Osteocyte (in vitro differentiated cells): ENCODE data around the gene MCTP2. TPM values are rescaled to one million over a fixed set of nuclear protein-coding genes. Genes with fewer than 3 reads are reported as not detected.

Experiments used
- DNase-seq: peaks from one replicate; pipeline ENCODE4 v3.0.0; 2021; ENCODE audit warnings: mixed read lengths; ENCODE audit not compliant: unreplicated experiment; ENCODE audit errors: extremely low spot score
- H3K27ac Mint-ChIP-seq: one replicate; pipeline ENCODE4 v1.8.0; 2021; ENCODE audit warnings: mild to moderate bottlenecking, mixed read lengths; ENCODE audit not compliant: unreplicated experiment
- H3K27me3 Mint-ChIP-seq: one replicate; pipeline ENCODE4 v1.8.0; 2021; ENCODE audit warnings: mixed read lengths; ENCODE audit not compliant: unreplicated experiment
- H3K36me3 Mint-ChIP-seq: one replicate; pipeline ENCODE4 v1.8.0; 2021; ENCODE audit warnings: mixed read lengths; ENCODE audit not compliant: unreplicated experiment
- H3K4me1 Mint-ChIP-seq: one replicate; pipeline ENCODE4 v1.8.0; 2021; ENCODE audit warnings: mixed read lengths; ENCODE audit not compliant: unreplicated experiment
- H3K4me3 Mint-ChIP-seq: one replicate; pipeline ENCODE4 v1.8.0; 2021; ENCODE audit warnings: mild to moderate bottlenecking, moderate library complexity, mixed read lengths; ENCODE audit not compliant: unreplicated experiment
- H3K9me3 Mint-ChIP-seq: one replicate; pipeline ENCODE4 v1.8.0; 2021; ENCODE audit warnings: mixed read lengths; ENCODE audit not compliant: unreplicated experiment
- CTCF ChIP-seq: fragments of 200-600 bp; sonication (generic); IDR thresholded peaks from 2 replicates; pipeline ENCODE4 v1.5.0; 2021; ENCODE audit warnings: antibody characterized with exemption, mild to moderate bottlenecking, moderate library complexity
- total RNA-seq: library from RNA; stranded (reverse); gene quantifications from 2 replicates; pipeline ENCODE4 v1.2.1, GENCODE V29; 2021

MCTP2 gene
- total RNA-seq, 1 donor from 2014 or later: 0.32 TPM

- Mint-ChIP-seq H3K4me3 (no peak overlapping the region), H3K36me3 (no peaks in the 10 kb centered on the region), H3K4me1 (peaks cover 2% of the 10 kb centered on the region), H3K9me3 (no peaks in the 10 kb centered on the region), H3K27me3 (no peaks in the 10 kb centered on the region), H3K27ac (no peak overlapping the region)
- DNase-seq: no peak
- TF ChIP-seq CTCF: peak; percentile 68
Observed at GRCh38 chr15:94327356-94327936, 96.1 kb downstream of the MCTP2 start.

- Mint-ChIP-seq H3K27ac (no peak overlapping the region), H3K4me1 (no peaks in the 10 kb centered on the region), H3K27me3 (no peaks in the 10 kb centered on the region), H3K9me3 (no peaks in the 10 kb centered on the region), H3K36me3 (no peaks in the 10 kb centered on the region), H3K4me3 (no peak overlapping the region)
- DNase-seq: no peak
- no peak for TF ChIP-seq CTCF
Observed at GRCh38 chr15:94331731-94332130, 100.4 kb downstream of the MCTP2 start.

- TF ChIP-seq CTCF: no peak
- H3K4me3 Mint-ChIP-seq: no peak overlapping the region
- no peak overlapping the region for H3K27ac Mint-ChIP-seq
- H3K4me1 Mint-ChIP-seq: no peaks in the 10 kb centered on the region
- H3K27me3 Mint-ChIP-seq: no peaks in the 10 kb centered on the region
- no peak for DNase-seq
- no peaks in the 10 kb centered on the region for H3K9me3 Mint-ChIP-seq
- no peaks in the 10 kb centered on the region for H3K36me3 Mint-ChIP-seq
Observed at GRCh38 chr15:94335616-94336015, 104.3 kb downstream of the MCTP2 start.

- Mint-ChIP-seq H3K9me3 (no peaks in the 10 kb centered on the region), H3K4me3 (no peak overlapping the region), H3K36me3 (no peaks in the 10 kb centered on the region), H3K27ac (no peak overlapping the region), H3K4me1 (no peaks in the 10 kb centered on the region), H3K27me3 (no peaks in the 10 kb centered on the region)
- no peak for DNase-seq
- no peak for TF ChIP-seq CTCF
Observed at GRCh38 chr15:94336817-94337467, 105.6 kb downstream of the MCTP2 start.

- no peaks in the 10 kb centered on the region for H3K36me3 Mint-ChIP-seq
- H3K9me3 Mint-ChIP-seq: no peaks in the 10 kb centered on the region
- TF ChIP-seq CTCF: no peak
- H3K4me3 Mint-ChIP-seq: no peak overlapping the region
- H3K4me1 Mint-ChIP-seq: no peaks in the 10 kb centered on the region
- DNase-seq: no peak
- H3K27me3 Mint-ChIP-seq: peaks cover 1% of the 10 kb centered on the region
- H3K27ac Mint-ChIP-seq: no peak overlapping the region
Observed at GRCh38 chr15:94338243-94338846, 107.0 kb downstream of the MCTP2 start.
